Right ventricle myocardium inferior (tissue), 1 donor: Measurements from ENCODE around the gene BTBD2. TPM values are rescaled to one million over a fixed set of nuclear protein-coding genes. Genes with fewer than 3 reads are reported as not detected.

Experiments used
- ATAC-seq: fragments of 200-7000 bp; cut with Tn5 transposase; one replicate; pipeline ENCODE4 v1.9.1; 2020; ENCODE audit warnings: mild to moderate bottlenecking, moderate library complexity
- DNase-seq: peaks from one replicate; pipeline ENCODE4 v3.0.0; 2021; ENCODE audit errors: missing footprints
- intact Hi-C: fragments of 100-400 bp; cut with DNase I; formaldehyde crosslinking; loops from one replicate; pipeline ENCODE4 v1.11.0; 2022
- long read RNA-seq: library from polyadenylated mRNA; unstranded; transcript quantifications from one replicate; pipeline ENCODE4 v2.0.0, GENCODE V29; 2021
- total RNA-seq: library from RNA; stranded (reverse); fragmentation: NEBNext Ultra II Directional; extraction: Animal tissue kit (Norgen Biotek cat#: 25700); gene quantifications from one replicate; pipeline ENCODE4 v1.2.1, GENCODE V29; 2021
- donor health status: DM: no; HTN: yes; CAD: no; lungs with severe emphysema.

The BTBD2 gene
- total RNA-seq: 48.7 TPM
- long read RNA-seq, transcript BTBD2-201 (9 exons, 2,649 nt): major isoform, 41 of 78 reads
- long read RNA-seq, partial matches to known transcripts: 35 of 78 reads
- long read RNA-seq, other reads (novel, unspliced or antisense): 2 of 78 reads

GRCh38 chr19:2015608-2015950 lies at the start of gene BTBD2:
BTBD2 (minus strand) TSS chr19:2015714; CDS start chr19:2015703, 11 bp downstream.
- ATAC-seq (no peak), DNase-seq (no peak)
- intact Hi-C loops: no loop called here

GRCh38 chr19:2064788-2065524 lies 49.4 kb upstream of the BTBD2 start:
- ATAC-seq: peak; percentile 20
- intact Hi-C loops: no loop called here

GRCh38 chr19:2064395-2064787 lies 48.9 kb upstream of the BTBD2 start:
- ATAC-seq (no peak), DNase-seq (no peak)
- intact Hi-C loops: no loop called here

More at GRCh38 chr19:2064788-2065524, 49.4 kb upstream of the BTBD2 start:
- peak; percentile 80 for DNase-seq

GRCh38 chr19:2063824-2064223 lies 48.3 kb upstream of the BTBD2 start:
- ATAC-seq (no peak), DNase-seq (no peak)
- intact Hi-C loops: no loop called here

GRCh38 chr19:2062770-2063169 lies 47.3 kb upstream of the BTBD2 start:
- intact Hi-C loops: no loop called here
- ATAC-seq: no peak
- DNase-seq: no peak

GRCh38 chr19:2062389-2062729 lies 46.8 kb upstream of the BTBD2 start:
- intact Hi-C loops: no loop called here
- ATAC-seq: no peak
- DNase-seq: no peak

- ATAC-seq (peak; percentile 89), DNase-seq (peak; percentile 99)
- intact Hi-C loops: no loop called here
These were observed 46.2 kb upstream of the BTBD2 start for GRCh38 chr19:2061495-2062388.

GRCh38 chr19:2060884-2061494 lies 45.5 kb upstream of the BTBD2 start:
- intact Hi-C loops: loop anchor here (1.0 kb wide), 1 partner anchor 10 kb away; the partner anchor contains the start of gene MKNK2
- ATAC-seq (peak; percentile 61), DNase-seq (peak; percentile 86)

GRCh38 chr19:2059422-2060201 lies 44.1 kb upstream of the BTBD2 start:
- intact Hi-C loops: loop anchor here (1.0 kb wide), 1 partner anchor 8 kb away; the partner anchor contains the start of gene MKNK2
- ATAC-seq (peak; percentile 15), DNase-seq (peak; percentile 80)

GRCh38 chr19:2058570-2059421 lies 43.3 kb upstream of the BTBD2 start:
- intact Hi-C loops: no loop called here
- no peak for ATAC-seq
- peak; percentile 63 for DNase-seq

- no peak for ATAC-seq
- intact Hi-C loops: no loop called here
- DNase-seq: peak; percentile 63
These were observed 42.3 kb upstream of the BTBD2 start for GRCh38 chr19:2057484-2058469.

GRCh38 chr19:2056837-2057192 lies 41.3 kb upstream of the BTBD2 start:
- intact Hi-C loops: no loop called here
- ATAC-seq (no peak), DNase-seq (no peak)

- intact Hi-C loops: no loop called here
- no peak for DNase-seq
- peak; percentile 58 for ATAC-seq
These were observed 40.7 kb upstream of the BTBD2 start for GRCh38 chr19:2055931-2056836.

- no peak for DNase-seq
- ATAC-seq: no peak
- intact Hi-C loops: no loop called here
These were observed 39.2 kb upstream of the BTBD2 start for GRCh38 chr19:2054763-2055162.

GRCh38 chr19:2053601-2054389 lies 38.3 kb upstream of the BTBD2 start:
- DNase-seq: peak; percentile 93
- peak; percentile 26 for ATAC-seq
- intact Hi-C loops: no loop called here
